GM19328 (cell line): ENCODE measurements around the gene GPR45.
"Not testable (repeated sequence)": the region's sequence is repeated elsewhere in the genome, so short reads cannot be mapped to it uniquely, and the experiment has no call there.

Experiments used
- ATAC-seq: cut with Tn5 transposase; IDR thresholded peaks from one replicate; pipeline ENCODE4 v1.9.1; 2021; ENCODE audit warnings: mild to moderate bottlenecking, moderate library complexity; ENCODE audit not compliant: unreplicated experiment

The GPR45 gene

GRCh38 chr2:105241443-105241842 is at the start of gene GPR45:
Gene GPR45, plus strand, starts transcription at chr2:105241743. Its CDS starts 116 bp downstream, at chr2:105241859.
- ATAC-seq: no peak

- ATAC-seq: no peak
Observed at GRCh38 chr2:105194022-105194675, 47.4 kb upstream of the GPR45 start.

- ATAC-seq: no peak
Observed at GRCh38 chr2:105196651-105197050, 44.9 kb upstream of the GPR45 start.

GRCh38 chr2:105215586-105216192 is 25.9 kb upstream of the GPR45 start:
- no peak for ATAC-seq

GRCh38 chr2:105220604-105221003 is 20.9 kb upstream of the GPR45 start:
- no peak for ATAC-seq

- no peak for ATAC-seq
Observed at GRCh38 chr2:105224444-105224843, 17.1 kb upstream of the GPR45 start.

GRCh38 chr2:105231232-105231619 is 10.3 kb upstream of the GPR45 start:
- no peak for ATAC-seq

- ATAC-seq: peak; percentile 57
Observed at GRCh38 chr2:105235388-105236059, 6.0 kb upstream of the GPR45 start.

- ATAC-seq: no peak
Observed at GRCh38 chr2:105236060-105236424, 5.5 kb upstream of the GPR45 start.

GRCh38 chr2:105237045-105237765 is 4.3 kb upstream of the GPR45 start:
- ATAC-seq: no peak

- no peak for ATAC-seq
Observed at GRCh38 chr2:105238664-105239240, 2.8 kb upstream of the GPR45 start.

GRCh38 chr2:105239924-105240323 is 1.6 kb upstream of the GPR45 start:
- ATAC-seq: no peak

GRCh38 chr2:105242286-105242993 is 897 bp downstream of the GPR45 start:
- ATAC-seq: no peak

- ATAC-seq: no peak
Observed at GRCh38 chr2:105243961-105244360, 2.4 kb downstream of the GPR45 start.

- ATAC-seq: no peak
Observed at GRCh38 chr2:105244451-105244850, 2.9 kb downstream of the GPR45 start.

GRCh38 chr2:105248316-105249070 is 7.0 kb downstream of the GPR45 start:
- ATAC-seq: no peak

- no peak for ATAC-seq
Observed at GRCh38 chr2:105249181-105249580, 7.6 kb downstream of the GPR45 start.

GRCh38 chr2:105249891-105250290 is 8.3 kb downstream of the GPR45 start:
- ATAC-seq: no peak

GRCh38 chr2:105251016-105251648 is 9.6 kb downstream of the GPR45 start:
- not testable (repeated sequence) for ATAC-seq
